OCI-LY3 (cell line): ENCODE measurements around the gene SLC20A1.

Source experiments
- H2AFZ ChIP-seq: fragments of 200-600, 300-600 bp; shearing (Covaris generic); 2 replicates; pipeline ENCODE4 v1.6.0; 2014; ENCODE audit warnings: antibody characterized with exemption, low read depth, low read length
- H3K27ac ChIP-seq: fragments of 200-600, 300-600 bp; sonication (generic); 2 replicates; pipeline ENCODE4 v1.5.1; 2014; ENCODE audit warnings: mild to moderate bottlenecking, low read length, moderate library complexity, mixed read lengths
- H3K27me3 ChIP-seq: fragments of 200-600, 300-600 bp; sonication (generic); 2 replicates; pipeline ENCODE4 v1.6.1; 2014; ENCODE audit warnings: low read depth, low read length, mixed read lengths
- H3K36me3 ChIP-seq: fragments of 200-600, 300-600 bp; sonication (generic); replicated peaks from 2 replicates; pipeline ENCODE3; 2014; ENCODE audit warnings: low read depth, low read length, mixed read lengths
- H3K4me1 ChIP-seq: fragments of 300-600, 200-600 bp; sonication (generic); 2 replicates; pipeline ENCODE4 v1.6.1; 2014; ENCODE audit warnings: low read length, mixed read lengths
- H3K4me2 ChIP-seq: fragments of 200-600, 300-600 bp; sonication (generic); 2 replicates; pipeline ENCODE4 v1.6.1; 2014; ENCODE audit warnings: low read length, mixed read lengths
- H3K4me3 ChIP-seq: fragments of 300-600, 200-600 bp; sonication (generic); 2 replicates; pipeline ENCODE4 v1.5.1; 2014; ENCODE audit warnings: antibody characterized with exemption, mild to moderate bottlenecking, low read length, moderate library complexity
- H3K79me2 ChIP-seq: fragments of 300-600, 200-600 bp; shearing (Covaris generic); 2 replicates; pipeline ENCODE4 v1.6.1; 2014; ENCODE audit warnings: mild to moderate bottlenecking, low read length, mixed read lengths
- H3K9ac ChIP-seq: fragments of 300-600, 200-600 bp; shearing (Covaris generic); 2 replicates; pipeline ENCODE4 v1.6.0; 2014; ENCODE audit warnings: mild to moderate bottlenecking, low read length, moderate library complexity
- H3K9me3 ChIP-seq: fragments of 200-600, 300-600 bp; shearing (Covaris generic); 2 replicates; pipeline ENCODE4 v1.6.1; 2014; ENCODE audit warnings: low read length, mixed read lengths; ENCODE audit not compliant: insufficient read depth
- H4K20me1 ChIP-seq: fragments of 200-600, 300-600 bp; sonication (generic); 2 replicates; pipeline ENCODE4 v1.6.1; 2016; ENCODE audit warnings: low read length, mixed read lengths; ENCODE audit not compliant: insufficient read depth
- CTCF ChIP-seq: fragments of 200-600, 300-600 bp; sonication (generic); IDR thresholded peaks from 2 replicates; pipeline ENCODE4 v1.5.1; 2014; ENCODE audit warnings: antibody characterized with exemption, low read length, low read depth
- EZH2phosphoT487 ChIP-seq: fragments of 200-600 bp; shearing (Covaris generic); IDR thresholded peaks from 2 replicates; pipeline ENCODE4 v1.6.1; 2018; ENCODE audit warnings: antibody characterized with exemption, mixed run types, low read depth

Gene SLC20A1

GRCh38 chr2:112699984-112700667, 54.4 kb downstream of the SLC20A1 start:
- Histone ChIP-seq H3K27ac (peak overlapping the region; percentile 90), H3K36me3 (no peaks in the 10 kb centered on the region), H3K9me3 (no peaks in the 10 kb centered on the region), H3K79me2 (no peaks in the 10 kb centered on the region), H3K9ac (peak overlapping the region; percentile 57), H3K4me2 (peak overlapping the region; percentile 68), H3K4me1 (peaks cover 62% of the 10 kb centered on the region), H4K20me1 (no peaks in the 10 kb centered on the region), H3K27me3 (no peaks in the 10 kb centered on the region), H3K4me3 (peak overlapping the region; percentile 27; the same call in 1 of the 2 replicates), H2AFZ (no peak overlapping the region)
- TF ChIP-seq EZH2phosphoT487 (no peak), CTCF (no peak)

GRCh38 chr2:112701052-112701451, 55.3 kb downstream of the SLC20A1 start:
- Histone ChIP-seq H3K79me2 (no peaks in the 10 kb centered on the region), H3K4me1 (peaks cover 72% of the 10 kb centered on the region), H3K9ac (peak overlapping the region; percentile 57), H3K4me2 (peak overlapping the region; percentile 68), H3K27ac (peak overlapping the region; percentile 90), H3K27me3 (no peaks in the 10 kb centered on the region), H3K36me3 (no peaks in the 10 kb centered on the region), H3K4me3 (no peak overlapping the region), H4K20me1 (no peaks in the 10 kb centered on the region), H3K9me3 (no peaks in the 10 kb centered on the region), H2AFZ (no peak overlapping the region; the same call in 1 of the 2 replicates)
- TF ChIP-seq EZH2phosphoT487 (no peak), CTCF (no peak)

- H2AFZ ChIP-seq = no peak overlapping the region
- H3K9me3 ChIP-seq = no peaks in the 10 kb centered on the region
- H3K9ac ChIP-seq = no peak overlapping the region
- no peak overlapping the region for H3K4me2 ChIP-seq
- H4K20me1 ChIP-seq = no peaks in the 10 kb centered on the region
- no peaks in the 10 kb centered on the region for H3K79me2 ChIP-seq
- TF ChIP-seq EZH2phosphoT487 (no peak), CTCF (no peak)
- no peaks in the 10 kb centered on the region for H3K36me3 ChIP-seq
- H3K4me1 ChIP-seq = peaks cover 80% of the 10 kb centered on the region
- no peaks in the 10 kb centered on the region for H3K27me3 ChIP-seq
- H3K27ac ChIP-seq = no peak overlapping the region
- no peak overlapping the region for H3K4me3 ChIP-seq
Observed at GRCh38 chr2:112703684-112704083, 57.9 kb downstream of the SLC20A1 start.

- no peaks in the 10 kb centered on the region for H3K27me3 ChIP-seq
- H3K4me3 ChIP-seq = no peak overlapping the region
- H3K79me2 ChIP-seq = no peaks in the 10 kb centered on the region
- H2AFZ ChIP-seq = 0 out of 2 replicates have a peak overlapping the region, but pooled peaks have one; percentile 55
- H4K20me1 ChIP-seq = no peaks in the 10 kb centered on the region
- peak overlapping the region; percentile 41; the same call in 1 of the 2 replicates for H3K9ac ChIP-seq
- H3K4me2 ChIP-seq = peak overlapping the region; percentile 26; the same call in 1 of the 2 replicates
- TF ChIP-seq EZH2phosphoT487 (no peak), CTCF (no peak)
- no peaks in the 10 kb centered on the region for H3K9me3 ChIP-seq
- H3K36me3 ChIP-seq = no peaks in the 10 kb centered on the region
- peaks cover 79% of the 10 kb centered on the region for H3K4me1 ChIP-seq
- peak overlapping the region; percentile 97 for H3K27ac ChIP-seq
Observed at GRCh38 chr2:112705575-112705974, 59.8 kb downstream of the SLC20A1 start.
